Measurements from ENCODE around the gene NRXN3.

GRCh38 chr14:79899610-79900009, 1729.4 kb downstream of the NRXN3 start:
- TF ChIP-seq CTCF (IDR thresholded peaks at IDR 0.05; ENCODE audit: low read depth, low read length, missing input control) (no peak), ZBTB33 (IDR thresholded peaks at IDR 0.05) (no peak), REST (IDR thresholded peaks at IDR 0.05) (no peak), ATF3 (IDR thresholded peaks at IDR 0.05) (no peak), FOXA1 (IDR thresholded peaks at IDR 0.05) (no peak), GABPA (IDR thresholded peaks at IDR 0.05 in 1 of 2, conservative IDR thresholded peaks at IDR 0.05 in 1 of 2) (no peak), TAF1 (conservative IDR thresholded peaks at IDR 0.05) (no peak)
